Stimulated activated CD4-positive, alpha-beta T cell treated with anti-CD3 and anti-CD28 coated beads, Interleukin-2, amount 100 ng/mL, for 4 hours (primary cell): ENCODE measurements around the gene CLCF1.
"Not testable (repeated sequence)": the region's sequence is repeated elsewhere in the genome, so short reads cannot be mapped to it uniquely, and the experiment has no call there.

Experiments
- DNase-seq: peaks from one replicate; pipeline ENCODE4 v3.0.0-alpha.2; 2020; ENCODE audit warnings: low read depth

The CLCF1 gene

DNA sequence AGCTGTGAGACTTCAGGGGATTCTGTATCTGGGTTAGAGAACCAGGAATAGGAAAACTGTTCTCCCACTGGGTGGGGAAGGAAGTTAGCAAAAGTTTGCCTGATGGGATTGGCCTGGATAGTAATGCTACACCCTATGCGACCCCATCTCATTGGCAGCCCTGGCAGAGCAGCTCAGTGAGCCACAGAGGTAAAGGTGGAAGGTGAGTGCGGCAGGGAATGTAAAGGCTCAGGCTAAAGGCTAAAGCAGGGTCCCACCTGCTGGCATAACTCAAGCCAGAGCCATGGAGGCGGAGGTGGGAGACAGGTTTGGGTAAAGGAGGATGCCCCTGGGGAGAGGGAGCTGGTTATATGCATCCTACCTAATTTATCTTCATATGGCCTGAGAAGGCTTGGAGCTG is 51.3 kb downstream of the CLCF1 start:
- no peak for DNase-seq

DNA sequence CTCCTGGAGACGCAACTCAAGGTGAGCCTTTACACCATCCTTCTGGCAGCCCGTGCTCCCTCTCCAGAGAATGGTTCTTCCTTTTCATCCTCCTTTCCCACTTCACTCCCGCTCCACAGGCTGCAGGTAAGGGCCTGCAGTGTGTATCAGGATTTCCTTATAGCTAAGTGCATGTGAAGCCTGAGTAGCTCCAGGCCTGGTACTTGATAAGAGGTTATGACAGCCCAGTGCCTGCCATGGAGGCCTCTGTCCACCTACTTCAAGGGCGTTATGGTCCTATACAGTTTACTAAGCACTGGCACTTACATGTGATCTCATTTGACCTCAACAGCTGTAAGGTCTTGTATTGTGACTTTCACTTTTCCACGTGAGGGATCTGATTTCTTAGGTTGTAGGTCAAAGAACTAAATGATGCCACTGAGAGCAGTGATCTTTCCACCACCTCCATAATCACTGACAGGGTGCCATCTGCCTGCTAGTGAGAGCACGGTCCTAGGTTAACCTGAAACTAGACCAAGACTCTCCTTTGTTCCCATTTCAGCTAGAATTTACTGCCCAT is 52.0 kb downstream of the CLCF1 start:
- DNase-seq = no peak

DNA sequence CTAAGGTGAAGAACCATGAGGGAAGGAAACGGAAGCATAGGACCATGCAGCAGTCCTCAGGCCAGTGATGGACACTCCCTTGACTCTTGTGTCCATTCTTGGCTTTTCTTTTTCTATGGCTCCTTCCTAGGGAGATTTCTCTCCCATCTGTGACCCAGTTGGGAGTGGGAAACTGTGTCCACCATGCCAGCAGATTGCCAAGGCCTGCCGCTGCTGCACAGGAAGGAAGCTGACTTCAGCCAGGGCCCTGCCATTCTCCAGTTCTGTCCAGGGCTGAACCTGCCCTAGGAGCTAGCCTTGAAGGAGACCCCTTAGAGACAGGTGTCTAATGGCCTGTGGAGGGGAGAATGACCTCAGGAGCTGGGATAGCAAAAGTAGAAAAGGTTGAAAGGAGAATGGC is 52.7 kb downstream of the CLCF1 start:
- DNase-seq = no peak

DNA sequence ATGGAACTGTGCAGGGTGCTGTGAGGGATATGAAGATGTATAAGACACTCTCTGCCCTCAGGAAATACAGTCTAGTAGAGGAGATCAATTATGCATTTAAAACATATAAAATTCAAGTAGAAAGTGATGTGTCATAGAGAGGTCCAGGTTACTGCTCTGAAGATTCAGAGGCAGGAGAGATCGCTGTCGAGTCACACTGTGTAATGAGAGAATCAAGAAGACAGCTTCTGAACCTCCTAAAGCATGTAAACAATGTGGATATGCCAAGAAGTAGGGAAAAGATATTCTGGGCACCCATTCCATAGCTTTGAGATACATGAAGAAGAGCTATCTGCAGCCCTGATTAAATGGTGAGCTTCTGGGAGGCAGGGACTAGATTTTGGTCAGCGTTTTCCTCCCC is 53.4 kb downstream of the CLCF1 start:
- no peak for DNase-seq

DNA sequence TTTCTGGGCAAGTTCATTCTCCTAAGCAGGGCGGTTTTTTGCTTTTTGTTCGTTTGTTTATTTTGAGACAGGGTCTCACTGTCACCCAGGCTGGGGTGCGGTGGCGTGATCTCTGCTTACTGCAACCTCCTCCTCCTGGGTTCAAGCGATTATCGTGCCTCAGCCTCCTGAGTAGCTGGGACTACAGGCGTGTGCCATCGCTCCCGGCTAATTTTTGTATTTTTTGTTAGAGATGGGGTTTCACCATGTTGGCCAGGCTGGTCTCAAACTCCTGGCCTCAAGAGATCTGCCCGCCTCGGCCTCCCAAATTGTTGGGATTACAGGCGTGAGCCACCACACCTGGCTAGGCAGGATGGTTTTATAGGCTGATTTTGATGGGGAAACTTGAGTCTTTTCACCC is 54.5 kb downstream of the CLCF1 start:
- not testable (repeated sequence) for DNase-seq

DNA sequence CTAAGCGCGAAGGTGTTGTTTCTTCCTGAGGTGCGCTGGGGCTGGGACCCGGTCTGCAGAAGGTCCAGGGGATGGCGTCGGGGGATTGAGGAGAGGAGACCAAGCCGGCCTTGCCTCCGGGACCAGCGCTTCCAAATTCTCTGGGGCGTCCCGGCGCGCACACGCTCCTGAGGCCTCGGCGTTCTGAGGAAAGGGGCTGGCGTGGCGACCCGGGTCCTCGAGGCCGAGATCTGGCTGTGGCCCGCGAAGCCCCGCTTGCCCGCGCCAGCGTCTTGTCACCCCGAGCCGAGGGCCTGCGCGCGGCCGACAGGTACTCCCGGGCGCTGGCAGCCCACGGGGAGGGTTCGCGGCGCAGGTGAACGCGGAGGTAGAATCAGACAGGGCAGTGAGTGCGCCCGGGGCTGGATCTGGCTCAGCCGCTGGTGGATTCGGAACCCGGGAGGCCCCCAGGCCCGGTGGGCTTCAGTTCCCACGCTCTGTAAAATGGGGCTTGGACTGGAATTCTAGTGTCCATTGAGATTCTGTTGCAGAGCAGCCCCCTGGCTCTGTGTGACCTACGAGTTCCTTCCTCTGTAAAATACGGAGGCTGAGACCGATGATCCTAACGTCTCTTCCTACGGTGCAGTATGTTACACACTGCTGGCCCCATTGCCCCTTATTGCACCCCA is 55.4 kb downstream of the CLCF1 start:
- DNase-seq = no peak

DNA sequence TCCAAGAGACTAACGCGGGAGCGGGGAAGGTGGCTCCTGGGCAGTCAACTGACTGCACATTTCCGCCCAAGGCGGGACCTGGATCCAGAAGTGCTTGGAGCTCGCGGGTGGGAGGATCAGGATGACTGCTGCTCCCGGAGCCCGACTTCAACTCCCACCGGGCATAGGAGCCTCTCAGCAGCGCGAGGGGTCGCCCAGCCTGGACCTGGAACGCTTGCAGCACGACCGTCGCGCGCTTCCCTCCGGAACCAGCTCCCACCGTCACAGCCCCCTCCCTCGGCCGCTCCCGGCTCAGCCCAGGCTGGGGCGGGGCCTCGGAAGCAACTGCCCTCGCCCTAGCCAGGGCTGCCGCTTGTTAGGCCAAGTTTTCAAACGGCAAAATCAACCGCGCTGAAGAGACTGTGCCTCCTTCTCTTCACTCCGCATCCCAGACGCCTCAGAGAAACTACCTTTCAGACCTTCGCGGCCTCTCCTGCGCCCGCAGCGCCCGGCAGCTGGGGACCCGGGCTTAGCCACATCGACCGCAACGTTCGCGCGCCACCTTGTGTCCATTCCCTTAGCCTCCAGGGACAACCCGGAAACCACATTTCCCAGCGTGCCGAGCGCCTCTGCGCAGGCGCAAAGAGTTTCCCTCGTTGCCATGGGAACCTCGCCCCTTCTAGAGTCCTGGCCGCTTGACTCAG is 56.1 kb downstream of the CLCF1 start:
- DNase-seq = peak; percentile 98

DNA sequence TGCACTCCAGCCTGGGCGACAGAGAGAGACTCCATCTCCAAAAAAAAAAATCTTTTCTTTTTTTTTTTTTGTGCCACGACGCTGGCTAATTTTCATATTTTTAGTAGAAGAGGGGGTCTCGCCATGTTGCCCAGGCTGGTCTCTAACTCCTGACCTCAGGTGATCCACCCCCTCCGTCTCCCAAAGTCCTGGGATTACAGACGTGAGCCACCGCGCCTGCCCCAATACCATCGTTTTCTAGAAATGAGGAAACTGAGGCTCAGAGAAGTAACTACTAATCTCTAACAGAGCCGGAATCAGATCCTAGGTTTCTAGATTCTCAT is 56.6 kb downstream of the CLCF1 start:
- no peak for DNase-seq

DNA sequence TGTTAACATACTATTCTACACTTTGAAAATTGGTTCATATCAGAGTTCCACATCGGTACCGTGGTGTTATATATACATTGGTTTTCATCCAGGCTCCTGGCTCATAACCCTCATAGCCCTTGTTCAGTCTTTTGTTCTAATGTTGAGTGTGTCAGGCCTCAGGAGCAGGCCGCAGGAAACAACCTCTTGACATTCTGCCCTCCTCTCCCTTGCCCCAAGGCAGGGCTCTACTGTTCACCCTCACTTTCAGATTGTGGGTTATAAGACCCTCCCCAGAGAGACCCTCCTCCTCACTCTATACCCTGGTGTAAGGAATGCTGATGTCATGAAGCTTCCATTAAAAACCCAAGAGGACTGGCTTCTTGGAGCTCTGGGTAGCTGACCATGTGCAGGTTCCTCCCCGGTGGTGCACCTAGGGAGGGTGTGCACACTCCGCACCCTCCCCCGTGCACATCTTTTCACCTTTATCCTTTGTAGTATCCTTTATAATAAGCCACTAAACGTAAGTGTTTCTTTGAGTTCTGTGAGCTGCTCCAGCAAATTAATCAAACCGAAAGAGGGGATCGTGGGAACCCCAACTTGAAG is 58.0 kb downstream of the CLCF1 start:
- DNase-seq = no peak

DNA sequence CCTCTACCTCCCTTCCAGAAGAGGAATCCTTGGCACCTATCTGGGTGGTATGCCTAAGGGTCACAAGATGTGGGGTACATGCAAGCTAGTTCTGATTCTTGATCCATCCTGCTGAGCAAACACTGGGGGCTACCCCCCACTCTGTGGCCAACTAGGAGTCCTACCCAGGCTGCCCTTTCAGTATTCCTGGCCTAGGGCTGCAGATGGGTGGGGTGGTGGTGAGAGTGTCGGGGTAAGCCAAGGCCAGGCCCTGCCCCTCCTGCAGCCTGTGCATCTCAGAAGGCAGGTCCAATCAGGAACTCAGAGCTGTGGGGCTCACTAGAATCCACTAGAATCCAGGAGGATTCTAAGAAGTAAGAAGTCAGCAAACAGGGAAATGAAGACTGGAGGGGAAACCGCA is 59.2 kb downstream of the CLCF1 start:
- DNase-seq = no peak
